Smooth muscle cell (in vitro differentiated cells): ENCODE results near the gene RCVRN. TPM values are rescaled to one million over a fixed set of nuclear protein-coding genes. Genes with fewer than 3 reads are reported as not detected.

Experiments
- DNase-seq: peaks from one replicate; lab custom pipeline; 2025; ENCODE audit not compliant: unreplicated experiment; lab: John Stamatoyannopoulos, UW
- H2AFZ ChIP-seq: fragments of 200-600 bp; sonication (generic); 2 replicates; pipeline ENCODE4 v1.6.0; 2016; ENCODE audit warnings: antibody characterized with exemption, low read depth, mild to moderate bottlenecking
- H3F3A ChIP-seq: fragments of 200-600 bp; sonication (generic); 2 replicates; pipeline ENCODE4 v1.6.0; 2017; ENCODE audit warnings: antibody characterized with exemption, low read depth
- H3K27ac ChIP-seq: fragments of 200-600 bp; sonication (generic); 2 replicates; pipeline ENCODE4 v1.5.1; 2016; ENCODE audit warnings: low read depth, mild to moderate bottlenecking
- H3K27me3 ChIP-seq: fragments of 200-600 bp; sonication (generic); 2 replicates; pipeline ENCODE4 v1.6.1; 2016; ENCODE audit warnings: low read depth, mild to moderate bottlenecking
- H3K36me3 ChIP-seq: fragments of 200-600 bp; sonication (generic); 2 replicates; pipeline ENCODE4 v1.5.1; 2016; ENCODE audit warnings: low read depth
- H3K4me1 ChIP-seq: fragments of 200-600 bp; sonication (generic); 2 replicates; pipeline ENCODE4 v1.5.1; 2016; ENCODE audit warnings: low read depth
- H3K4me2 ChIP-seq: fragments of 200-600 bp; sonication (generic); 2 replicates; pipeline ENCODE4 v1.6.0; 2016; ENCODE audit warnings: mild to moderate bottlenecking
- H3K4me3 ChIP-seq: fragments of 200-600 bp; sonication (generic); 2 replicates; pipeline ENCODE4 v1.5.1; 2016; ENCODE audit warnings: mild to moderate bottlenecking
- H3K79me2 ChIP-seq: fragments of 200-600 bp; sonication (generic); 2 replicates; pipeline ENCODE4 v1.6.0; 2016; ENCODE audit warnings: low read depth, mild to moderate bottlenecking
- H3K9ac ChIP-seq: fragments of 200-600 bp; sonication (generic); 2 replicates; pipeline ENCODE4 v1.6.0; 2016; ENCODE audit warnings: low read depth
- H3K9me3 ChIP-seq: fragments of 200-600 bp; sonication (generic); replicated peaks from 2 replicates; pipeline ENCODE4 v1.5.1; 2016; ENCODE audit warnings: low read depth
- H4K20me1 ChIP-seq: fragments of 200-600 bp; sonication (generic); 2 replicates; pipeline ENCODE4 v1.6.0; 2016; ENCODE audit warnings: low read depth
- WGBS: methylation state at CpG from one replicate; pipeline ENCODE4 v1.1.7; 2016; ENCODE audit warnings: low lambda C conversion rate; 5-methylcytosine and 5-hydroxymethylcytosine counted together
- polyA plus RNA-seq: library from polyadenylated mRNA; unstranded; fragments of >200 nt; fragmentation: Nextera tagmentation; extraction: Ambion mirVana; gene quantifications from 2 replicates; pipeline ENCODE4 v1.2.1, GENCODE V29; 2016
- total RNA-seq: library from RNA; depleted of rRNA; stranded (reverse); fragments of >200 nt; gene quantifications from 2 replicates; pipeline ENCODE4 v1.2.3, GENCODE V29; 2014
- TF ChIP-seq, protein P1 (sequence below): fragments of 200-600 bp; sonication (generic); IDR thresholded peaks from 2 replicates; pipeline ENCODE4 v1.5.1; 2017; ENCODE audit warnings: borderline replicate concordance, mild to moderate bottlenecking, antibody characterized with exemption; ENCODE audit not compliant: insufficient read depth, poor library complexity, severe bottlenecking

Gene RCVRN
- total and polyA plus RNA-seq, 2 experiments from 2014 or later: 3.2 to 4.0 TPM

DNA sequence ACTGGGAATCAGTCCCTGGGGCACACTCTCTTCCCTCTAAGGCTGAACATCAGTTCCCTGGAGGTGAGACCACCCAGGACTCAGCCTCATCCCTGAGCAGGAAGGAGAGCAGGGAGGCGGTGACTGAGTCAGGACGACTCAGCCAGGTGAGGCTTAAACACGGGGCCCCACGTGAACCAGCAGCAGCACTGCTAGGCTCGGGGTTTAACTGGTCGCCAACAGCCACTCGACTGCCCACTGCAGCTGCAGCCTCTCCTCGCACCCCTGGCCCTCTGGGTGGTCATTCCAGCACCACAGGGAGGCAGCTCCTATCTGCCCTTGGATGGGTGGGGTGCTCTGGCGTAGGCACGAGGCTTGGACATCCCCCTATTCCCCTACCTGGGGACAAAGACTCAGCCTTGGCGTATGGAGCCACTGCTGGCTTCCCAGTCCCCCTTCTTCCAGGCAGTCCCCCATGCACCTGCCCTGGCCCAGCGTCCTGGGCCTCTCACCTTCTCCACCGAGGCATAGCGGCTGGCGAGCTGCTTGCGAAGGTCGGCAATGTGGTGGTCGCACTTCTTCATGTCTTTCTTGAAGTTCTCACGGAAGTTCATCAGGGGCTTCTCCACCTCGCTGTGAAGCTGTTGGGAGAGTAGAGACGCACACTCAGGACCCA, 21.2 kb upstream of the RCVRN start:
- Histone ChIP-seq H3K27ac (no peak overlapping the region), H2AFZ (no peak overlapping the region), H3K36me3 (no peaks in the 10 kb centered on the region), H3K4me1 (peaks cover 11% of the 10 kb centered on the region), H3K9ac (no peak overlapping the region), H3K79me2 (no peaks in the 10 kb centered on the region), H3F3A (peaks cover 15% of the 10 kb centered on the region), H4K20me1 (peaks cover 3% of the 10 kb centered on the region), H3K9me3 (no peaks in the 10 kb centered on the region), H3K4me2 (no peak overlapping the region), H3K27me3 (no peaks in the 10 kb centered on the region), H3K4me3 (no peak overlapping the region)
- TF ChIP-seq, protein P1, sequence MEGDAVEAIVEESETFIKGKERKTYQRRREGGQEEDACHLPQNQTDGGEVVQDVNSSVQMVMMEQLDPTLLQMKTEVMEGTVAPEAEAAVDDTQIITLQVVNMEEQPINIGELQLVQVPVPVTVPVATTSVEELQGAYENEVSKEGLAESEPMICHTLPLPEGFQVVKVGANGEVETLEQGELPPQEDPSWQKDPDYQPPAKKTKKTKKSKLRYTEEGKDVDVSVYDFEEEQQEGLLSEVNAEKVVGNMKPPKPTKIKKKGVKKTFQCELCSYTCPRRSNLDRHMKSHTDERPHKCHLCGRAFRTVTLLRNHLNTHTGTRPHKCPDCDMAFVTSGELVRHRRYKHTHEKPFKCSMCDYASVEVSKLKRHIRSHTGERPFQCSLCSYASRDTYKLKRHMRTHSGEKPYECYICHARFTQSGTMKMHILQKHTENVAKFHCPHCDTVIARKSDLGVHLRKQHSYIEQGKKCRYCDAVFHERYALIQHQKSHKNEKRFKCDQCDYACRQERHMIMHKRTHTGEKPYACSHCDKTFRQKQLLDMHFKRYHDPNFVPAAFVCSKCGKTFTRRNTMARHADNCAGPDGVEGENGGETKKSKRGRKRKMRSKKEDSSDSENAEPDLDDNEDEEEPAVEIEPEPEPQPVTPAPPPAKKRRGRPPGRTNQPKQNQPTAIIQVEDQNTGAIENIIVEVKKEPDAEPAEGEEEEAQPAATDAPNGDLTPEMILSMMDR: no peak
- no peak for DNase-seq
- 92% methylated on average over 21 of the region's 21 CpGs for WGBS

- TF ChIP-seq, protein P1: no peak
- H2AFZ ChIP-seq: no peak overlapping the region
Measured at GRCh38 chr17:9925457-9925856, 20.4 kb upstream of the RCVRN start.

GRCh38 chr17:9924735-9925191, 19.7 kb upstream of the RCVRN start:
- no peaks in the 10 kb centered on the region for H3K27me3 ChIP-seq
- H3K4me3 ChIP-seq: no peak overlapping the region
- H3K36me3 ChIP-seq: no peaks in the 10 kb centered on the region
- H3K79me2 ChIP-seq: no peaks in the 10 kb centered on the region
- no peaks in the 10 kb centered on the region for H3K9me3 ChIP-seq
- no peak for DNase-seq
- H3K4me1 ChIP-seq: no peaks in the 10 kb centered on the region
- H3F3A ChIP-seq: peaks cover 3% of the 10 kb centered on the region
- 50% methylated on average over 6 of the region's 6 CpGs for WGBS
- H3K9ac ChIP-seq: no peak overlapping the region
- no peak overlapping the region for H3K4me2 ChIP-seq
- TF ChIP-seq, protein P1: peak; percentile 78
- H2AFZ ChIP-seq: no peak overlapping the region
- H4K20me1 ChIP-seq: peaks cover 3% of the 10 kb centered on the region
- no peak overlapping the region for H3K27ac ChIP-seq

More at GRCh38 chr17:9925457-9925856, 20.4 kb upstream of the RCVRN start:
- Histone ChIP-seq H3K9ac (no peak overlapping the region), H3K27me3 (no peaks in the 10 kb centered on the region), H3K9me3 (no peaks in the 10 kb centered on the region), H3F3A (peaks cover 10% of the 10 kb centered on the region), H4K20me1 (peaks cover 3% of the 10 kb centered on the region), H3K4me3 (no peak overlapping the region), H3K4me1 (peaks cover 4% of the 10 kb centered on the region), H3K27ac (no peak overlapping the region), H3K36me3 (no peaks in the 10 kb centered on the region), H3K4me2 (no peak overlapping the region), H3K79me2 (no peaks in the 10 kb centered on the region)
- WGBS: 97% methylated on average over 11 of the region's 11 CpGs
- DNase-seq: no peak
